Measurements from ENCODE around the gene POLRMT.

Gene POLRMT

GRCh38 chr19:651991-652390 lies 18.7 kb upstream of the POLRMT start:
- no peak overlapping the region for H3K27ac ChIP-seq (ENCODE audit: insufficient read depth in 1 of 2, low read depth in 1 of 2, low read length in 2 of 2, poor library complexity in 1 of 2, severe bottlenecking in 2 of 2)
- POLR2A ChIA-PET = interaction anchor here (0.6 kb wide), 1 partner anchor 10 kb away, joined by 3 read pairs; no protein-coding TSS in a partner anchor

GRCh38 chr19:651114-651818 lies 17.9 kb upstream of the POLRMT start:
- no peak overlapping the region for H3K4me3 ChIP-seq (ENCODE audit: control insufficient read depth in 1 of 7, extremely low read depth in 1 of 7, insufficient read depth in 4 of 7, low read depth in 2 of 7, low read length in 6 of 7)
- H3K9me3 ChIP-seq (ENCODE audit: control extremely low read depth in 1 of 5, control insufficient read depth in 4 of 5, insufficient read depth in 2 of 5, low read depth in 1 of 5, low read length in 4 of 5) = no peaks in the 10 kb centered on the region
- H3K4me1 ChIP-seq (ENCODE audit: control extremely low read depth in 1 of 4, control insufficient read depth in 4 of 4, insufficient read depth in 4 of 4, low read length in 3 of 4) = no peaks in the 10 kb centered on the region
- peaks cover 5 to 82% (median 50%) of the 10 kb centered on the region in 4 experiments for H3K36me3 ChIP-seq (ENCODE audit: control insufficient read depth in 4 of 4, insufficient read depth in 4 of 4, low read length in 3 of 4)
- no peaks in the 10 kb centered on the region for H3K27me3 ChIP-seq (replicated peaks in 2 of 5; ENCODE audit: control insufficient read depth in 4 of 5, insufficient read depth in 5 of 5, low read length in 4 of 5)
- CTCF ChIA-PET = no interaction called here
- H3K27ac ChIP-seq (ENCODE audit: insufficient read depth in 1 of 2, low read depth in 1 of 2, low read length in 2 of 2, poor library complexity in 1 of 2, severe bottlenecking in 2 of 2) = no peak overlapping the region
- DNase-seq = no peak
- POLR2A ChIA-PET = interaction anchor here (0.6 kb wide), 1 partner anchor 11 kb away, joined by 3 read pairs; no protein-coding TSS in a partner anchor
- 97% methylated on average over 55 of the region's 58 CpGs for WGBS (ENCODE audit: insufficient coverage)

More at GRCh38 chr19:651991-652390, 18.7 kb upstream of the POLRMT start:
- no peak for DNase-seq
- H3K27me3 ChIP-seq (replicated peaks in 2 of 5; ENCODE audit: control insufficient read depth in 4 of 5, insufficient read depth in 5 of 5, low read length in 4 of 5) = no peaks in the 10 kb centered on the region
- WGBS (ENCODE audit: insufficient coverage) = 91% methylated on average over 24 of the region's 24 CpGs
- no peaks in the 10 kb centered on the region for H3K9me3 ChIP-seq (ENCODE audit: control extremely low read depth in 1 of 5, control insufficient read depth in 4 of 5, insufficient read depth in 2 of 5, low read depth in 1 of 5, low read length in 4 of 5)
- peaks cover 0 to 2% (median 0%) of the 10 kb centered on the region in 4 experiments for H3K4me1 ChIP-seq (ENCODE audit: control extremely low read depth in 1 of 4, control insufficient read depth in 4 of 4, insufficient read depth in 4 of 4, low read length in 3 of 4)
- CTCF ChIA-PET = no interaction called here
- no peak overlapping the region for H3K4me3 ChIP-seq (ENCODE audit: control insufficient read depth in 1 of 7, extremely low read depth in 1 of 7, insufficient read depth in 4 of 7, low read depth in 2 of 7, low read length in 6 of 7)
- H3K36me3 ChIP-seq (ENCODE audit: control insufficient read depth in 4 of 4, insufficient read depth in 4 of 4, low read length in 3 of 4) = peaks cover 4 to 80% (median 49%) of the 10 kb centered on the region in 4 experiments

GRCh38 chr19:650121-650520 lies 16.8 kb upstream of the POLRMT start:
- no peak for DNase-seq
- ChIA-PET POLR2A (no interaction called here), CTCF (interaction anchor here (0.7 to 1.1 kb wide), 2 partner anchors 21 to 87 kb away, joined by 3 read pairs; no protein-coding TSS in a partner anchor)
- H3K27me3 ChIP-seq (replicated peaks in 2 of 5; ENCODE audit: control insufficient read depth in 4 of 5, insufficient read depth in 5 of 5, low read length in 4 of 5) = no peaks in the 10 kb centered on the region
- no peak overlapping the region for H3K27ac ChIP-seq (ENCODE audit: insufficient read depth in 1 of 2, low read depth in 1 of 2, low read length in 2 of 2, poor library complexity in 1 of 2, severe bottlenecking in 2 of 2)
- H3K4me3 ChIP-seq (ENCODE audit: control insufficient read depth in 1 of 7, extremely low read depth in 1 of 7, insufficient read depth in 4 of 7, low read depth in 2 of 7, low read length in 6 of 7) = no peak overlapping the region
- H3K9me3 ChIP-seq (ENCODE audit: control extremely low read depth in 1 of 5, control insufficient read depth in 4 of 5, insufficient read depth in 2 of 5, low read depth in 1 of 5, low read length in 4 of 5) = no peaks in the 10 kb centered on the region
- H3K36me3 ChIP-seq (ENCODE audit: control insufficient read depth in 4 of 4, insufficient read depth in 4 of 4, low read length in 3 of 4) = peaks cover 5 to 83% (median 50%) of the 10 kb centered on the region in 4 experiments
- 96% methylated on average over 8 of the region's 11 CpGs for WGBS (ENCODE audit: insufficient coverage)
- no peaks in the 10 kb centered on the region for H3K4me1 ChIP-seq (ENCODE audit: control extremely low read depth in 1 of 4, control insufficient read depth in 4 of 4, insufficient read depth in 4 of 4, low read length in 3 of 4)

DNA sequence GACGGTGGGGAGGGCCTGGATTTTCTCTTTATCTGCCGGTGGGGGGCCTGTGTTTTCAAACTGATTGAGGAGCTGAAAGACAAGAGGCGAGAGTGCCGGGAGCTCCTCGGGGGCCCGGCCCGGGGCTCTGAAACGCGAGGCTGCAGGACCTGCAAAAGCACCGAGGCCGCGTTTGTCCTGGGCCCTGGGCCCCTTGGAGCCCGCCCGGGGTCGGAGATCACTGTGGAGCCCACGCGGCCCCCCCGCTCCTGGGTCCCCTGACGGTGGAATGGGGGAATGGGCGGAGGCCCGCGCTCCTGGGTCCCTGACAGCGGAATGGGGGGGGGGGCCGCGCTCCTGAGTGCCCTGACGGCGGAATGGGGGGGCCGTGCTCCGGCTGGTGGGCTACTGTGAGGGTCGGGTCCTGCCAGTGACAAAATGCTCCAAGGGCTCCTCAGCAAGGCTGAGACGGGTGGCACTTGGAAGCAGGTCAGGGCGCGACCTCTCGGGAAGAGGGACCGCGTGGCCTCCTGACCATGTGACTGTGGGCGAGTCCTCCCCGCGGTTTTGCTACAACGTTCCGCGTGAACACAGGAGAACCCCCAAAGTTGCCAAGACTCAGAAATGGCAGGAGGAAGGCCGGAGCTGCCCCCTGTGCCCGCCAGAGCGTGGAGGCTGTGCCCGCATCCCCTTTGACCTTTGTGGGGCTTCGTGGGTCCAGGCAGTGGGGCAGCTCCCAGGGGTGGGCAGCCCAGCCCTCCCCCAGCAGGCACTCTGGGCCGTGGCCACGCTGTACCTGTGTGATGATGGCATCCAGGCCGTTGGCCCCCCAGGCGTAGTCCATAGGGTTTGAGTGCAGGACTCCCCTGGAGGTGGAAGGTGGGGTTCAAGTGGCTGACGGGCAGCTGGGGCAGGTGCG lies 15.8 kb upstream of the POLRMT start:
- Histone ChIP-seq H3K36me3 (ENCODE audit: control insufficient read depth in 4 of 4, insufficient read depth in 4 of 4, low read length in 3 of 4) (peaks cover 5 to 89% (median 51%) of the 10 kb centered on the region in 4 experiments), H3K9me3 (ENCODE audit: control extremely low read depth in 1 of 5, control insufficient read depth in 4 of 5, insufficient read depth in 2 of 5, low read depth in 1 of 5, low read length in 4 of 5) (no peaks in the 10 kb centered on the region), H3K27me3 (replicated peaks in 2 of 5; ENCODE audit: control insufficient read depth in 4 of 5, insufficient read depth in 5 of 5, low read length in 4 of 5) (no peaks in the 10 kb centered on the region), H3K4me3 (ENCODE audit: control insufficient read depth in 1 of 7, extremely low read depth in 1 of 7, insufficient read depth in 4 of 7, low read depth in 2 of 7, low read length in 6 of 7) (no peak overlapping the region), H3K27ac (ENCODE audit: insufficient read depth in 1 of 2, low read depth in 1 of 2, low read length in 2 of 2, poor library complexity in 1 of 2, severe bottlenecking in 2 of 2) (no peak overlapping the region), H3K4me1 (ENCODE audit: control extremely low read depth in 1 of 4, control insufficient read depth in 4 of 4, insufficient read depth in 4 of 4, low read length in 3 of 4) (no peaks in the 10 kb centered on the region)
- CTCF ChIA-PET = no interaction called here
- 96% methylated on average over 33 of the region's 53 CpGs for WGBS (ENCODE audit: insufficient coverage)
- DNase-seq = no peak
- POLR2A ChIA-PET = no interaction called here

GRCh38 chr19:648305-648704 lies 15.0 kb upstream of the POLRMT start:
- WGBS (ENCODE audit: insufficient coverage) = 96% methylated on average over 24 of the region's 29 CpGs
- Histone ChIP-seq H3K4me3 (ENCODE audit: control insufficient read depth in 1 of 7, extremely low read depth in 1 of 7, insufficient read depth in 4 of 7, low read depth in 2 of 7, low read length in 6 of 7) (no peak overlapping the region), H3K27me3 (replicated peaks in 2 of 5; ENCODE audit: control insufficient read depth in 4 of 5, insufficient read depth in 5 of 5, low read length in 4 of 5) (no peaks in the 10 kb centered on the region), H3K27ac (ENCODE audit: insufficient read depth in 1 of 2, low read depth in 1 of 2, low read length in 2 of 2, poor library complexity in 1 of 2, severe bottlenecking in 2 of 2) (no peak overlapping the region), H3K36me3 (ENCODE audit: control insufficient read depth in 4 of 4, insufficient read depth in 4 of 4, low read length in 3 of 4) (peaks cover 5 to 84% (median 46%) of the 10 kb centered on the region in 4 experiments), H3K4me1 (ENCODE audit: control extremely low read depth in 1 of 4, control insufficient read depth in 4 of 4, insufficient read depth in 4 of 4, low read length in 3 of 4) (no peaks in the 10 kb centered on the region), H3K9me3 (ENCODE audit: control extremely low read depth in 1 of 5, control insufficient read depth in 4 of 5, insufficient read depth in 2 of 5, low read depth in 1 of 5, low read length in 4 of 5) (no peaks in the 10 kb centered on the region)
- ChIA-PET POLR2A (no interaction called here), CTCF (no interaction called here)
- DNase-seq = no peak

GRCh38 chr19:647566-648284 lies 14.4 kb upstream of the POLRMT start:
- CTCF ChIA-PET = no interaction called here
- POLR2A ChIA-PET = no interaction called here
- H3K27me3 ChIP-seq (replicated peaks in 2 of 5; ENCODE audit: control insufficient read depth in 4 of 5, insufficient read depth in 5 of 5, low read length in 4 of 5) = no peaks in the 10 kb centered on the region
- no peaks in the 10 kb centered on the region for H3K4me1 ChIP-seq (ENCODE audit: control extremely low read depth in 1 of 4, control insufficient read depth in 4 of 4, insufficient read depth in 4 of 4, low read length in 3 of 4)
- 98% methylated on average over 41 of the region's 52 CpGs for WGBS (ENCODE audit: insufficient coverage)
- H3K4me3 ChIP-seq (ENCODE audit: control insufficient read depth in 1 of 7, extremely low read depth in 1 of 7, insufficient read depth in 4 of 7, low read depth in 2 of 7, low read length in 6 of 7) = no peak overlapping the region
- DNase-seq = no peak
- H3K27ac ChIP-seq (ENCODE audit: insufficient read depth in 1 of 2, low read depth in 1 of 2, low read length in 2 of 2, poor library complexity in 1 of 2, severe bottlenecking in 2 of 2) = no peak overlapping the region
- no peaks in the 10 kb centered on the region for H3K9me3 ChIP-seq (ENCODE audit: control extremely low read depth in 1 of 5, control insufficient read depth in 4 of 5, insufficient read depth in 2 of 5, low read depth in 1 of 5, low read length in 4 of 5)
- peaks cover 5 to 78% (median 44%) of the 10 kb centered on the region in 4 experiments for H3K36me3 ChIP-seq (ENCODE audit: control insufficient read depth in 4 of 4, insufficient read depth in 4 of 4, low read length in 3 of 4)
